ENCODE results near the gene PCDH18. TPM values are rescaled to one million over a fixed set of nuclear protein-coding genes. Genes with fewer than 3 reads are reported as not detected.
"Not testable (repeated sequence)": the region's sequence is repeated elsewhere in the genome, so short reads cannot be mapped to it uniquely, and the experiment has no call there.

PCDH18 gene
- total and polyA plus RNA-seq, 2 donors = 1.7 to 9.9 TPM

DNA sequence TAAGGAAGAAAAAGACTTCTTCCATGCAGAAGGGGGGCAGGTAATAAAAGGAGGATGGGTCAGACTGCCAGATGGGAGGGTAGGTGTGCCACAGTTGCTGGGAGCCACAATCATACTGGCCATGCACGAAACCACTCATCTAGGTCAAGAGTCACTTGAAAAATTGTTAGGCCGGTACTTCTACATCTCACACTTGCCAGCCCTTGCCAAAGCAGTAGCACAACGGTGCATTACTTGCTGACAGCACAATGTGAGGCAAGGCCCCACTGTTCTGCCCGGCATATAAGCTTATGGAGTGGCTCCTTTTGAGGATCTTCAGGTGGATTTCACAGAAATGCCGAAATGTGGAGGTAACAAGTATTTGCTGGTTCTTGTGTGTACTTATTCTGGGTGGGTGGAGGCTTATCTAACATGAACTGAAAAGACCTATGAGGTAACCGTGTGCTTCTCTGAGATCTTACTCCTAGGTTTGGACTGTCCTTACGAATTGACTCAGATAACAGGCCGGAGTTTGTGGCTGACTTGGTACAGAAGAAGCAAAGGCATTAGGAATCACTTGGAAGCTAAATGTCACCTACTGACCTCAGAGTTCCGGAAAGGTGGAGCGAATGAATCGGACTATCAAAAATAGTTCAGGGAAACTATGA is 48.9 kb downstream of the PCDH18 start:
- H3K27ac ChIP-seq (ENCODE audit: low read depth in 1 of 2, low read length in 1 of 2); DNase-seq (ENCODE audit: low read depth in 6 of 9, low spot score in 9 of 9); H3K27me3 ChIP-seq (ENCODE audit: control insufficient read depth in 2 of 2, insufficient read depth in 1 of 2, low read length in 1 of 2); H3K4me3 ChIP-seq (ENCODE audit: low read length in 2 of 2); H3K36me3 ChIP-seq (ENCODE audit: control insufficient read depth in 2 of 2, insufficient read depth in 2 of 2, low read length in 1 of 2); H3K4me1 ChIP-seq (ENCODE audit: control insufficient read depth in 2 of 2, insufficient read depth in 2 of 2, low read length in 2 of 2): not testable (repeated sequence)
- WGBS = 91% methylated on average over 11 of the region's 11 CpGs
- H3K9me3 ChIP-seq (ENCODE audit: control insufficient read depth in 2 of 2, insufficient read depth in 1 of 2, low read length in 1 of 2) = peaks cover 0 to 13% of the 10 kb centered on the region in 2 donors

GRCh38 chr4:137479657-137480056 is 52.6 kb downstream of the PCDH18 start:
- DNase-seq (ENCODE audit: low read depth in 6 of 9, low spot score in 9 of 9); H3K27ac ChIP-seq (ENCODE audit: low read depth in 1 of 2, low read length in 1 of 2): not testable (repeated sequence)
- WGBS = 88% methylated on average over 5 of the region's 5 CpGs

DNA sequence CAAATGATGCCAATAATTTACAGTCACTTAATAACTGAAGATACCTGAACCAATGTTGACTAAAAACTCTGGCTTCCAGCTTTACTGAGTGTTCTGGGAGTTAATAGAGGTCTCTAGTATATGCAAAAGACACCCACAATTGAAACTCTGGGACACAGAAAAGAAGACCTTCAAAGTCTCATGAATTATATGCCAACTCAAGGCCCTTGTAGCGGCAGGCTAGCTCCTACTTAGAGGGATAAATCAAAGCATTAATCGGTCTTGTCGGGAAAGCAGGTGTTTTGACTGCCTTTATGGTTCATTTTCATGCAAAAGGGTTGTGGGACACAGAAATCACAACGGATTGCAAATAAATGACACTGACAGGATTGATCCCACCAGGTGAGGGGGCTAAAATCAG is 55.9 kb downstream of the PCDH18 start:
- 81% methylated on average over 4 of the region's 4 CpGs for WGBS
- no peak for DNase-seq (ENCODE audit: low read depth in 6 of 9, low spot score in 9 of 9)
- Histone ChIP-seq H3K27me3 (ENCODE audit: control insufficient read depth in 2 of 2, insufficient read depth in 1 of 2, low read length in 1 of 2) (no peaks in the 10 kb centered on the region), H3K9me3 (ENCODE audit: control insufficient read depth in 2 of 2, insufficient read depth in 1 of 2, low read length in 1 of 2) (peaks cover 0 to 9% of the 10 kb centered on the region in 2 donors), H3K36me3 (ENCODE audit: control insufficient read depth in 2 of 2, insufficient read depth in 2 of 2, low read length in 1 of 2) (no peaks in the 10 kb centered on the region), H3K27ac (ENCODE audit: low read depth in 1 of 2, low read length in 1 of 2) (no peak overlapping the region), H3K4me3 (ENCODE audit: low read length in 2 of 2) (no peak overlapping the region), H3K4me1 (ENCODE audit: control insufficient read depth in 2 of 2, insufficient read depth in 2 of 2, low read length in 2 of 2) (no peaks in the 10 kb centered on the region)

More at GRCh38 chr4:137479657-137480056, 52.6 kb downstream of the PCDH18 start:
- H3K27me3 ChIP-seq (ENCODE audit: control insufficient read depth in 2 of 2, insufficient read depth in 1 of 2, low read length in 1 of 2); H3K4me3 ChIP-seq (ENCODE audit: low read length in 2 of 2); H3K36me3 ChIP-seq (ENCODE audit: control insufficient read depth in 2 of 2, insufficient read depth in 2 of 2, low read length in 1 of 2); H3K4me1 ChIP-seq (ENCODE audit: control insufficient read depth in 2 of 2, insufficient read depth in 2 of 2, low read length in 2 of 2): not testable (repeated sequence)
- H3K9me3 ChIP-seq (ENCODE audit: control insufficient read depth in 2 of 2, insufficient read depth in 1 of 2, low read length in 1 of 2) = peaks cover 0 to 16% of the 10 kb centered on the region in 2 donors

DNA sequence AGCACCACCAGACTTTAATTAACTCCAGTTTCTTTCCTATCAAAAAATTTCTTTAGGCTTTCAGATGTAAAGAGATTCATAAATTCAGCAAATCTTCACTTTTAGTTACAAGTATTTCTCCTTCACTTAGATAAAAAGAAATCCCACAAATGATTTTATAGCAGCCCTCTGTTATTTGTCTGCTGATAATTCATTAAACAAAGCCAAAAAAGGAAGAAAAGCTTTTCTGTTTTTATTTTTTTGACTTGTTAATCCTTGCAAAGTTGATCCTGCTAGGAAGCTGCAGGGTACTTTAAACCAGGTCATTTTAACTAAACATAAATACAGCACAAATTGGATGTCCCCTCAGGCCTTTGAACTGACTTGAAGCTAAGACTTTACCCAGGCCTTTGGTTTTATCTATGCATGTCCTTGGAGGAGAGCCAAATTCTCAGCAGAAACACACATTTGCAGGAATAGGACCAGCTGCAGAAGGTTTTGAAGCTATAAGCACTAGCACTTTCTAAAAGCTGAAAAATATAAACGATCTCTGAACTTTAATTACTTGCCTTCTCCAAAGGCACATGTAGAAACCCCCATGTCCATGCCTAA is 57.5 kb downstream of the PCDH18 start:
- WGBS = 76% methylated on average over 1 of the region's 1 CpG
- Histone ChIP-seq H3K27me3 (ENCODE audit: control insufficient read depth in 2 of 2, insufficient read depth in 1 of 2, low read length in 1 of 2) (no peaks in the 10 kb centered on the region), H3K9me3 (ENCODE audit: control insufficient read depth in 2 of 2, insufficient read depth in 1 of 2, low read length in 1 of 2) (peaks cover 0 to 9% of the 10 kb centered on the region in 2 donors), H3K27ac (ENCODE audit: low read depth in 1 of 2, low read length in 1 of 2) (no peak overlapping the region), H3K4me3 (ENCODE audit: low read length in 2 of 2) (no peak overlapping the region), H3K36me3 (ENCODE audit: control insufficient read depth in 2 of 2, insufficient read depth in 2 of 2, low read length in 1 of 2) (no peaks in the 10 kb centered on the region), H3K4me1 (ENCODE audit: control insufficient read depth in 2 of 2, insufficient read depth in 2 of 2, low read length in 2 of 2) (no peaks in the 10 kb centered on the region)
- DNase-seq (ENCODE audit: low read depth in 6 of 9, low spot score in 9 of 9) = no peak

DNA sequence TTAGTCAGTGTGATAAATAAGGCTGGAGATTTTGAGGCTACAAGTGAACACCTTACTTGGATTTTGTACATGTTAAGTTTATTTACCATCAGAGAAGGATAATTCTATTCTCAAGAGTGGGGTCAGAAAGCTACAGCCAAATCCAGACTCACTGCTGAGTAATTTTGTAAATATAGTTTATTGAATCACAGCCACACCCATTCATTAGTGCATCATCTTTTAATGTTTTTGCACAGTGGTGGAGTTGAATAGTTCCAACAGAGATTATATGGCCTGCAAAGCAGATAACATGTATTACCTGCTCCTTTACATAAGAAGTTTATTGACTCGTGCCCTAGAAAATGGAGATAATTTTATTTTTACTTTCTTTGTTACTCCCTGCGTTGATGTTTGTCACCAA is 60.4 kb downstream of the PCDH18 start:
- H3K36me3 ChIP-seq (ENCODE audit: control insufficient read depth in 2 of 2, insufficient read depth in 2 of 2, low read length in 1 of 2) = no peaks in the 10 kb centered on the region

GRCh38 chr4:137471461-137471860 is 60.8 kb downstream of the PCDH18 start:
- Histone ChIP-seq H3K36me3 (ENCODE audit: control insufficient read depth in 2 of 2, insufficient read depth in 2 of 2, low read length in 1 of 2) (no peaks in the 10 kb centered on the region), H3K9me3 (ENCODE audit: control insufficient read depth in 2 of 2, insufficient read depth in 1 of 2, low read length in 1 of 2) (no peaks in the 10 kb centered on the region), H3K4me3 (ENCODE audit: low read length in 2 of 2) (no peak overlapping the region), H3K4me1 (ENCODE audit: control insufficient read depth in 2 of 2, insufficient read depth in 2 of 2, low read length in 2 of 2) (no peaks in the 10 kb centered on the region), H3K27me3 (ENCODE audit: control insufficient read depth in 2 of 2, insufficient read depth in 1 of 2, low read length in 1 of 2) (no peaks in the 10 kb centered on the region), H3K27ac (ENCODE audit: low read depth in 1 of 2, low read length in 1 of 2) (no peak overlapping the region)
- 98% methylated on average over 1 of the region's 1 CpG for WGBS
- no peak for DNase-seq (ENCODE audit: low read depth in 6 of 9, low spot score in 9 of 9)

More for the DNA sequence above, 60.4 kb downstream of the PCDH18 start:
- Histone ChIP-seq H3K9me3 (ENCODE audit: control insufficient read depth in 2 of 2, insufficient read depth in 1 of 2, low read length in 1 of 2) (no peaks in the 10 kb centered on the region), H3K27me3 (ENCODE audit: control insufficient read depth in 2 of 2, insufficient read depth in 1 of 2, low read length in 1 of 2) (no peaks in the 10 kb centered on the region), H3K27ac (ENCODE audit: low read depth in 1 of 2, low read length in 1 of 2) (no peak overlapping the region), H3K4me1 (ENCODE audit: control insufficient read depth in 2 of 2, insufficient read depth in 2 of 2, low read length in 2 of 2) (no peaks in the 10 kb centered on the region), H3K4me3 (ENCODE audit: low read length in 2 of 2) (no peak overlapping the region)
- WGBS = 62% methylated on average over 2 of the region's 2 CpGs
- DNase-seq (ENCODE audit: low read depth in 6 of 9, low spot score in 9 of 9) = no peak

DNA sequence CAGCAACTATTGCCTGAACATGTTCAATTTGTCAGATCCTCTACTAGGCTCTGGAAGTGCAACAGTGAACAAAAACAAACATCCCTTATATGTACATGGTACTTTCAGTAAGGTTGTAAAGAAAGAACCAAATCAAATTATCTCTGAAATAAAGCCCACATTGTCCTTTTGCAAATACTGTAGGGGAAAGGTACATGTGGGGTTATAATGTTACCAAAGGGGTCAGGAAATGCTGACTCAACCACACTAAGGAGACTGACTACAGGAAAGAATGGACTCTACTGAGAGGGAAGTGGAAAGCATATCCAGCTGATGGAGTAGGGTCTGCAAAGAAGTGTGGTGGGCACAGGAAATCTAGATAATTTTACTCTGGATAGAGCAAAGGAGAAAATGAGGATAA is 61.5 kb downstream of the PCDH18 start:
- no peak overlapping the region for H3K27ac ChIP-seq (ENCODE audit: low read depth in 1 of 2, low read length in 1 of 2)
- no peak overlapping the region for H3K4me3 ChIP-seq (ENCODE audit: low read length in 2 of 2)
- DNase-seq (ENCODE audit: low read depth in 6 of 9, low spot score in 9 of 9) = no peak
- H3K36me3 ChIP-seq (ENCODE audit: control insufficient read depth in 2 of 2, insufficient read depth in 2 of 2, low read length in 1 of 2) = no peaks in the 10 kb centered on the region
- H3K4me1 ChIP-seq (ENCODE audit: control insufficient read depth in 2 of 2, insufficient read depth in 2 of 2, low read length in 2 of 2) = no peaks in the 10 kb centered on the region
- H3K9me3 ChIP-seq (ENCODE audit: control insufficient read depth in 2 of 2, insufficient read depth in 1 of 2, low read length in 1 of 2) = peaks cover 0 to 2% of the 10 kb centered on the region in 2 donors
- H3K27me3 ChIP-seq (ENCODE audit: control insufficient read depth in 2 of 2, insufficient read depth in 1 of 2, low read length in 1 of 2) = no peaks in the 10 kb centered on the region

Data from thymus (tissue), 11 donors.